ENCODE measurements around the gene C7. TPM values are rescaled to one million over a fixed set of nuclear protein-coding genes. Genes with fewer than 3 reads are reported as not detected.

Gene C7
- total RNA-seq, 4 donors from 2014 or later: 87.0 to 239 (median 104) TPM

DNA sequence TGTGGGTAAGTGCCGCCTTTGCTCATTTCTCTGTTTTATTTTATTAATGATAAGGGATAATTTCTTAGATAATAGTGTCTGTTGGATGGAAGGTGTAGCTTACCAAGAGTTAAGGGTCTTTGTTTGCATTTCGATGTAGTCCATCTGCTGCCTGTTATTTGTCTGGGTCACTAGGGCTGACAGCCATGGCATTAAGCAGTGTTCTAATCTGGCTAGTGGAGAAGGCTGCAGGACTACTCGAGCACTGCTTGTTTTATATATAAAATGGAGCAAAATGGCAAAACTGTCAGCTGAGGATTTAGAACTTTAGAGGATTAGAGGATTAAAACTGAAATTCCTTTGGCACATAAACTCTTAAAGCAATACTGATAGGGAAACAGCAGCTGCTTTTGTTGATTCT, 67.5 kb downstream of the C7 start:
- WGBS, 2 donors: 58% methylated on average over 3 of the region's 3 CpGs
- Histone ChIP-seq H3K9me3 (no peaks in the 10 kb centered on the region), H3K27ac (no peak overlapping the region), H3K36me3 (no peaks in the 10 kb centered on the region), H3K4me1 (no peaks in the 10 kb centered on the region), H3K27me3 (no peaks in the 10 kb centered on the region), H3K4me3 (no peak overlapping the region)
- TF ChIP-seq, protein P1, sequence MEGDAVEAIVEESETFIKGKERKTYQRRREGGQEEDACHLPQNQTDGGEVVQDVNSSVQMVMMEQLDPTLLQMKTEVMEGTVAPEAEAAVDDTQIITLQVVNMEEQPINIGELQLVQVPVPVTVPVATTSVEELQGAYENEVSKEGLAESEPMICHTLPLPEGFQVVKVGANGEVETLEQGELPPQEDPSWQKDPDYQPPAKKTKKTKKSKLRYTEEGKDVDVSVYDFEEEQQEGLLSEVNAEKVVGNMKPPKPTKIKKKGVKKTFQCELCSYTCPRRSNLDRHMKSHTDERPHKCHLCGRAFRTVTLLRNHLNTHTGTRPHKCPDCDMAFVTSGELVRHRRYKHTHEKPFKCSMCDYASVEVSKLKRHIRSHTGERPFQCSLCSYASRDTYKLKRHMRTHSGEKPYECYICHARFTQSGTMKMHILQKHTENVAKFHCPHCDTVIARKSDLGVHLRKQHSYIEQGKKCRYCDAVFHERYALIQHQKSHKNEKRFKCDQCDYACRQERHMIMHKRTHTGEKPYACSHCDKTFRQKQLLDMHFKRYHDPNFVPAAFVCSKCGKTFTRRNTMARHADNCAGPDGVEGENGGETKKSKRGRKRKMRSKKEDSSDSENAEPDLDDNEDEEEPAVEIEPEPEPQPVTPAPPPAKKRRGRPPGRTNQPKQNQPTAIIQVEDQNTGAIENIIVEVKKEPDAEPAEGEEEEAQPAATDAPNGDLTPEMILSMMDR (IDR thresholded peaks at IDR 0.05): no peak
- TF ChIP-seq EP300 (IDR thresholded peaks at IDR 0.05): no peak
- no peak for TF ChIP-seq POLR2A (IDR thresholded peaks at IDR 0.05)
- no peak for DNase-seq (ENCODE audit: low spot score in 2 of 2)

- Histone ChIP-seq H3K4me3 (no peak overlapping the region), H3K27me3 (no peaks in the 10 kb centered on the region), H3K4me1 (no peaks in the 10 kb centered on the region), H3K36me3 (no peaks in the 10 kb centered on the region), H3K27ac (no peak overlapping the region), H3K9me3 (no peaks in the 10 kb centered on the region)
- TF ChIP-seq EP300 (IDR thresholded peaks at IDR 0.05) (no peak), POLR2A (IDR thresholded peaks at IDR 0.05) (no peak)
- TF ChIP-seq, protein P1 (IDR thresholded peaks at IDR 0.05): no peak
- no peak for DNase-seq (ENCODE audit: low spot score in 2 of 2)
- 80 to 90% methylated on average over 9 of the region's 9 CpGs for WGBS, 2 donors
These were observed 72.1 kb downstream of the C7 start for GRCh38 chr5:40981420-40981819.

- Histone ChIP-seq H3K27ac (no peak overlapping the region), H3K4me3 (no peak overlapping the region), H3K4me1 (no peaks in the 10 kb centered on the region), H3K27me3 (no peaks in the 10 kb centered on the region), H3K36me3 (no peaks in the 10 kb centered on the region), H3K9me3 (no peaks in the 10 kb centered on the region)
- TF ChIP-seq POLR2A (IDR thresholded peaks at IDR 0.05) (no peak), EP300 (IDR thresholded peaks at IDR 0.05) (no peak)
- TF ChIP-seq, protein P1 (IDR thresholded peaks at IDR 0.05): no peak
- no peak for DNase-seq (ENCODE audit: low spot score in 2 of 2)
- 84 to 91% methylated on average over 3 of the region's 3 CpGs for WGBS, 2 donors
These were observed 74.5 kb downstream of the C7 start for GRCh38 chr5:40983781-40984180.

DNA sequence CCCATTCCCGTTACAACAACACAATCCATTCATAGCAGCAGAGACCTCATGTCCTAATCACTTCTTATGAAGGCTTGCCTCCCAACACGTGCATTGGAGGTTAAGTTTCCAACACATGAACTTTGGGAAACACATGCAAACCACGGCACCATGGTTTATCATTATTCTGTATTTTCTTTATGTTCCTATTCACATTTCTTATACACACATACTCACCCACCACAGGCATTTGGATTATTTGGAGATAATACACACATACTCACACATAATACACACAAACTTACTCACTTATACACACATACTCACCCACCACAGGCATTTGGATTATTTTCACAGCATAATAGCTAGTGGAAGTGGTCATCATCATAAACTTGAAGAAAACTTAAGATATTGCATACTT, 75.6 kb downstream of the C7 start:
- Histone ChIP-seq H3K4me3 (no peak overlapping the region), H3K27me3 (no peaks in the 10 kb centered on the region), H3K36me3 (no peaks in the 10 kb centered on the region), H3K9me3 (no peaks in the 10 kb centered on the region), H3K27ac (no peak overlapping the region), H3K4me1 (peaks cover 0 to 4% (median 2%) of the 10 kb centered on the region in 4 donors)
- TF ChIP-seq EP300 (IDR thresholded peaks at IDR 0.05) (no peak), POLR2A (IDR thresholded peaks at IDR 0.05) (no peak)
- TF ChIP-seq, protein P1 (IDR thresholded peaks at IDR 0.05): no peak
- 69 to 85% methylated on average over 3 of the region's 3 CpGs for WGBS, 2 donors
- DNase-seq (ENCODE audit: low spot score in 2 of 2): no peak

DNA sequence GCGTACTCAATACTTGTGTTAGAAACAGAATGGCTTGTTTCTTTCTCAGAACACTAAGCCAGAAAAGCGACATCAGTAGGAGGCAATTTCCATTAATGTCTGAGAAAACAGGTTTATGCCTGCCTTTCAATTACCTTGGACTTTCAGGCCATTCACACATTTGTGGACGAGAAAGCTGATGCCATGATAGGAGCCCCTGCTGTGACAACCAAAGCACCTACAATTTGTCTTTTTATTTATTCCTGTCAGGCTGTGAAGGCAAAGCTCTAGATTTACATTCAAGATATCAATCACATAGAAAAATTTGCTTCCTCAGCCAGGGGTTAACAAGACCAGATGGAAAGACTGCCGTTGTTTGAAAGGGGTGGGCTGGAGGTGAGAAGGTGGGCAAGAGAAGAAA, 76.2 kb downstream of the C7 start:
- no peak overlapping the region for H3K4me3 ChIP-seq
- no peak for DNase-seq (ENCODE audit: low spot score in 2 of 2)
- peaks cover 0 to 10% (median 6%) of the 10 kb centered on the region in 4 donors for H3K4me1 ChIP-seq
- H3K27me3 ChIP-seq: no peaks in the 10 kb centered on the region
- H3K9me3 ChIP-seq: no peaks in the 10 kb centered on the region
- no peaks in the 10 kb centered on the region for H3K36me3 ChIP-seq
- H3K27ac ChIP-seq: no peak overlapping the region
- 62 to 77% methylated on average over 4 of the region's 4 CpGs for WGBS, 2 donors
- TF ChIP-seq EP300 (IDR thresholded peaks at IDR 0.05) (no peak), POLR2A (IDR thresholded peaks at IDR 0.05) (no peak)
- TF ChIP-seq, protein P1 (IDR thresholded peaks at IDR 0.05): no peak

Data from tibial nerve (tissue), 4 donors.